RWPE1 (cell line): ENCODE measurements around the gene RASAL2.
A peak's percentile ranks its signal among the peaks of the same experiment; 100 is the strongest.
"Not testable (repeated sequence)": the region's sequence is repeated elsewhere in the genome, so short reads cannot be mapped to it uniquely, and the experiment has no call there.

Experiments
- CTCF ChIA-PET: fragments of 350-600 bp; sonication (Branson Sonifier 250); formaldehyde crosslinking; extraction: SDS; loops from one replicate; lab custom pipeline; 2021; lab: Yijun Ruan, JAX
- POLR2A ChIA-PET: fragments of 400-600 bp; formaldehyde crosslinking; extraction: SDS; loops from one replicate; lab custom pipeline; 2020; ENCODE audit warnings: antibody characterized with exemption; ENCODE audit not compliant: low non-redundant PET; lab: Yijun Ruan, JAX
- DNase-seq: peaks from one replicate; pipeline ENCODE4 v3.0.0; 2012; ENCODE audit warnings: low spot score
- H3K27ac ChIP-seq: fragments of 450-650 bp; 2 replicates; pipeline ENCODE4 v1.5.1; 2017
- CTCF ChIP-seq: fragments of 450-650 bp; conservative IDR thresholded peaks from 2 replicates; pipeline ENCODE4 v1.5.1; 2017; ENCODE audit warnings: low read depth, mild to moderate bottlenecking

The RASAL2 gene

GRCh38 chr1:178086766-178087165 lies 7.1 kb upstream of the RASAL2 start:
- TF ChIP-seq CTCF, result no peak
- no peak overlapping the region for H3K27ac ChIP-seq
- DNase-seq, result no peak
- CTCF ChIA-PET, result interaction anchor here (0.6 kb wide), 1 partner anchor 30 kb away, joined by 3 read pairs; no protein-coding TSS in a partner anchor
- POLR2A ChIA-PET, result no interaction called here

- TF ChIP-seq CTCF, result no peak
- no peak for DNase-seq
- ChIA-PET POLR2A (interaction anchor here (0.7 kb wide), 1 partner anchor 61 kb away, joined by 4 read pairs; no protein-coding TSS in a partner anchor), CTCF (interaction anchor here (1.2 kb wide), 1 partner anchor 13 kb away, joined by 3 read pairs; no protein-coding TSS in a partner anchor)
- H3K27ac ChIP-seq, result no peak overlapping the region
Observed at GRCh38 chr1:178088651-178089050, 5.3 kb upstream of the RASAL2 start.

GRCh38 chr1:178091454-178091853 lies 2.5 kb upstream of the RASAL2 start:
- POLR2A ChIA-PET, DNase-seq: not testable (repeated sequence)

GRCh38 chr1:178091986-178092745 lies 1.7 kb upstream of the RASAL2 start:
- no peak for DNase-seq
- H3K27ac ChIP-seq, result no peak overlapping the region
- no peak for TF ChIP-seq CTCF
- ChIA-PET CTCF (no interaction called here), POLR2A (no interaction called here)

More at GRCh38 chr1:178091454-178091853, 2.5 kb upstream of the RASAL2 start:
- CTCF ChIA-PET, H3K27ac ChIP-seq: not testable (repeated sequence)

GRCh38 chr1:178092878-178093493 lies 918 bp upstream of the RASAL2 start:
- CTCF ChIA-PET, result interaction anchor here (1.0 to 1.2 kb wide), 2 partner anchors 75 to 201 kb away, joined by 3 read pairs; no protein-coding TSS in a partner anchor
- DNase-seq, result peak; percentile 54

GRCh38 chr1:178093494-178093950 lies 382 bp upstream of the RASAL2 start:
- TF ChIP-seq CTCF, result 0 out of 2 replicates have a peak, but pooled peaks have one; percentile 0
- H3K27ac ChIP-seq, result peak overlapping the region; percentile 89
- peak; percentile 97 for DNase-seq
- CTCF ChIA-PET, result interaction anchor here (1.0 to 1.2 kb wide), 2 partner anchors 75 to 201 kb away, joined by 3 read pairs; no protein-coding TSS in a partner anchor
- POLR2A ChIA-PET, result no interaction called here

More at GRCh38 chr1:178092878-178093493, 918 bp upstream of the RASAL2 start:
- peak overlapping the region; percentile 89 for H3K27ac ChIP-seq
- POLR2A ChIA-PET, result no interaction called here
- 0 out of 2 replicates have a peak, but pooled peaks have one; percentile 12 for TF ChIP-seq CTCF
